B cell (primary cell): Measurements from ENCODE around the gene BNIP3. TPM values are rescaled to one million over a fixed set of nuclear protein-coding genes. Genes with fewer than 3 reads are reported as not detected.

Source experiments
- ATAC-seq: fragments of 200-7000 bp; cut with Tn5 transposase; one replicate; pipeline ENCODE4 v1.10.0; 2021; ENCODE audit warnings: low read depth, mild to moderate bottlenecking, moderate number of reproducible peaks, moderate library complexity
- CTCF ChIA-PET: fragments of 350-600 bp; sonication (Branson Sonifier 250); formaldehyde crosslinking; loops from one replicate; lab custom pipeline; 2021; ENCODE audit warnings: antibody characterized with exemption, inconsistent platforms; lab: Charles Lee
- POLR2A ChIA-PET: fragments of 350-600 bp; sonication (Branson Sonifier 250); formaldehyde crosslinking; loops from one replicate; lab custom pipeline; 2021; ENCODE audit warnings: antibody characterized with exemption; lab: Charles Lee
- DNase-seq: peaks from one replicate; pipeline ENCODE4 v3.0.0; 2013
- H2AFZ ChIP-seq: 2 replicates; pipeline ENCODE4 v1.6.1; 2012; ENCODE audit warnings: mild to moderate bottlenecking, low read depth, low read length; ENCODE audit not compliant: insufficient read depth, poor library complexity, severe bottlenecking
- H3K27ac ChIP-seq, 2 donors: 1 replicate in 1 of 2; 2 replicates in 1 of 2; pipeline ENCODE4 v1.5.1; 2012 to 2013; ENCODE audit warnings: low read length in 2 of 2, mild to moderate bottlenecking in 2 of 2, moderate library complexity in 1 of 2
- H3K27me3 ChIP-seq, 4 experiments: fragments of 200-600 bp in 1 of 4; sonication (generic) in 1 of 4; replicated peaks in 1 of 4; 1 replicate in 2 of 4; 2 replicates in 2 of 4; pipeline versions ENCODE4 v1.6.1 to v1.7.0; 2013 to 2016; ENCODE audit warnings: low read length in 3 of 4, mild to moderate bottlenecking in 2 of 4, mixed read lengths in 1 of 4, moderate library complexity in 1 of 4; ENCODE audit not compliant: insufficient read depth in 4 of 4, control insufficient read depth in 3 of 4; ENCODE audit errors: control extremely low read depth in 1 of 4
- H3K36me3 ChIP-seq, 2 experiments: replicated peaks in 1 of 2; 1 replicate in 1 of 2; 2 replicates in 1 of 2; pipeline versions ENCODE4 v1.6.1 to v1.7.1; 2013; ENCODE audit warnings: low read length in 1 of 2; ENCODE audit not compliant: insufficient read depth in 2 of 2, control insufficient read depth in 1 of 2; ENCODE audit errors: control extremely low read depth in 1 of 2, extremely low read depth in 1 of 2
- H3K4me1 ChIP-seq, 2 donors: fragments of 200-600 bp in 1 of 2; sonication (generic) in 1 of 2; 1 replicate in 1 of 2; 2 replicates in 1 of 2; pipeline versions ENCODE4 v1.5.1 to v1.6.1; 2013 to 2017; ENCODE audit warnings: low read length in 2 of 2; ENCODE audit not compliant: control insufficient read depth in 2 of 2, insufficient read depth in 2 of 2
- H3K4me2 ChIP-seq: replicated peaks from 2 replicates; pipeline ENCODE3; 2012; ENCODE audit warnings: mild to moderate bottlenecking, low read depth, low read length; ENCODE audit not compliant: poor library complexity, severe bottlenecking
- H3K4me3 ChIP-seq, 5 experiments: fragments of 200-600 bp in 1 of 5; sonication (generic) in 1 of 5; 1 replicate in 3 of 5; 2 replicates in 2 of 5; pipeline versions ENCODE4 v1.5.1 to v1.7.0; 2011 to 2016; ENCODE audit warnings: low read length in 4 of 5, mild to moderate bottlenecking in 4 of 5, low read depth in 2 of 5, control low read depth in 1 of 5, moderate library complexity in 1 of 5; ENCODE audit not compliant: insufficient read depth in 1 of 5; ENCODE audit errors: control extremely low read depth in 1 of 5, extremely low read depth in 1 of 5
- H3K79me2 ChIP-seq: fragments of 200-600 bp; sonication (generic); one replicate; pipeline ENCODE4 v1.6.0; 2016; ENCODE audit warnings: low read length; ENCODE audit not compliant: control insufficient read depth, insufficient read depth
- H3K9ac ChIP-seq: fragments of 200-600 bp; sonication (generic); 2 replicates; pipeline ENCODE4 v1.6.1; 2017; ENCODE audit warnings: mild to moderate bottlenecking, low read length, moderate library complexity
- H3K9me3 ChIP-seq, 3 donors: one replicate each; pipeline versions ENCODE4 v1.6.1 to v1.7.1; 2013; ENCODE audit warnings: low read length in 2 of 3; ENCODE audit not compliant: control insufficient read depth in 2 of 3, insufficient read depth in 1 of 3; ENCODE audit errors: control extremely low read depth in 1 of 3
- H4K20me1 ChIP-seq: 2 replicates; pipeline ENCODE4 v1.6.0; 2012; ENCODE audit warnings: mild to moderate bottlenecking, low read length; ENCODE audit not compliant: insufficient read depth, control insufficient read depth, poor library complexity, severe bottlenecking
- H3K27ac Mint-ChIP-seq: one replicate; pipeline ENCODE4 v1.8.0; 2021; ENCODE audit warnings: mixed read lengths
- H3K27me3 Mint-ChIP-seq: one replicate; pipeline ENCODE4 v1.8.0; 2021; ENCODE audit warnings: mixed read lengths
- H3K4me1 Mint-ChIP-seq: one replicate; pipeline ENCODE4 v1.8.0; 2021; ENCODE audit warnings: mixed read lengths
- H3K4me3 Mint-ChIP-seq: one replicate; pipeline ENCODE4 v1.8.0; 2021; ENCODE audit warnings: mixed read lengths
- H3K9me3 Mint-ChIP-seq: one replicate; pipeline ENCODE4 v1.8.0; 2022; ENCODE audit warnings: mixed read lengths; ENCODE audit not compliant: insufficient read depth
- CTCF ChIP-seq: fragments of 200-600 bp; IDR thresholded peaks from one replicate; pipeline ENCODE4 v1.8.0; 2022; ENCODE audit warnings: antibody characterized with exemption, mild to moderate bottlenecking
- EZH2 ChIP-seq: IDR thresholded peaks from 2 replicates; pipeline ENCODE4 v1.6.1; 2012; ENCODE audit warnings: borderline replicate concordance, low read depth, mild to moderate bottlenecking, moderate library complexity, low read length; ENCODE audit not compliant: insufficient read depth, poor library complexity, severe bottlenecking
- WGBS: methylation state at CpG from one replicate; pipeline ENCODE4 v1.1.5; 2013; ENCODE audit warnings: missing lambda C conversion rate; ENCODE audit not compliant: insufficient coverage; 5-methylcytosine and 5-hydroxymethylcytosine counted together
- intact Hi-C: fragments of 100-400 bp; cut with micrococcal nuclease; formaldehyde crosslinking; loops from one replicate; pipeline ENCODE4 v1.10.0; 2022
- polyA plus RNA-seq: library from polyadenylated mRNA; depleted of rRNA; stranded (reverse); fragments of >200 nt; gene quantifications from 2 replicates; pipeline ENCODE4 v1.2.3, GENCODE V29; 2012
- total RNA-seq, 2 donors: library from RNA; stranded (reverse); fragments of 120-200 nt in 1 of 2; gene quantifications; 1 replicate in 1 of 2; 2 replicates in 1 of 2; pipeline versions ENCODE4 v1.2.3 to v1.2.4, GENCODE V29; 2013 to 2022

BNIP3 gene
- total and polyA plus RNA-seq, 2 donors (not counting 1 experiment from before 2014, with no cell fraction given): 7.1 to 10.9 TPM

- no peaks in the 10 kb centered on the region for H3K4me1 ChIP-seq
Observed at GRCh38 chr10:131971591-131971990, 10.1 kb downstream of the BNIP3 start.

GRCh38 chr10:131970946-131971345 lies 10.8 kb downstream of the BNIP3 start:
- ChIA-PET POLR2A (no interaction called here), CTCF (interaction anchor here (1.1 kb wide), 1 partner anchor 10 kb away, joined by 3 read pairs; no protein-coding TSS in a partner anchor)
- no peak for ATAC-seq
- no peaks in the 10 kb centered on the region for H4K20me1 ChIP-seq
- H3K9me3 Mint-ChIP-seq: no peaks in the 10 kb centered on the region
- WGBS: 98% methylated on average over 18 of the region's 18 CpGs
- H3K27ac Mint-ChIP-seq: no peak overlapping the region
- peaks cover 0 to 18% of the 10 kb centered on the region in 2 experiments for H3K36me3 ChIP-seq
- H3K4me2 ChIP-seq: no peak overlapping the region
- H3K27me3 ChIP-seq: no peaks in the 10 kb centered on the region
- H3K9me3 ChIP-seq: peaks cover 0 to 3% (median 0%) of the 10 kb centered on the region in 3 donors
- H2AFZ ChIP-seq: no peak overlapping the region
- H3K27ac ChIP-seq: no peak overlapping the region
- H3K4me3 Mint-ChIP-seq: no peak overlapping the region
- TF ChIP-seq CTCF (no peak), EZH2 (no peak)
- intact Hi-C loops: no loop called here
- no peak overlapping the region for H3K9ac ChIP-seq
- H3K27me3 Mint-ChIP-seq: no peaks in the 10 kb centered on the region
- DNase-seq: no peak
- no peak overlapping the region for H3K4me3 ChIP-seq
- peaks cover 2% of the 10 kb centered on the region for H3K4me1 Mint-ChIP-seq
- H3K79me2 ChIP-seq: no peaks in the 10 kb centered on the region
- H3K4me1 ChIP-seq: no peaks in the 10 kb centered on the region

More at GRCh38 chr10:131971591-131971990, 10.1 kb downstream of the BNIP3 start:
- Histone ChIP-seq H2AFZ (no peak overlapping the region), H3K27ac (no peak overlapping the region), H3K27me3 (no peaks in the 10 kb centered on the region), H3K4me2 (no peak overlapping the region), H3K36me3 (peaks cover 0 to 18% of the 10 kb centered on the region in 2 experiments), H3K79me2 (no peaks in the 10 kb centered on the region), H3K4me3 (no peak overlapping the region), H4K20me1 (no peaks in the 10 kb centered on the region), H3K9ac (no peak overlapping the region), H3K9me3 (peaks cover 0 to 3% (median 0%) of the 10 kb centered on the region in 3 donors)
- DNase-seq (no peak), ATAC-seq (no peak)
- 96% methylated on average over 6 of the region's 7 CpGs for WGBS
- Mint-ChIP-seq H3K9me3 (no peaks in the 10 kb centered on the region), H3K27ac (no peak overlapping the region), H3K4me3 (no peak overlapping the region), H3K4me1 (peaks cover 2% of the 10 kb centered on the region), H3K27me3 (no peaks in the 10 kb centered on the region)
- intact Hi-C loops: no loop called here
- ChIA-PET CTCF (interaction anchor here (1.1 kb wide), 1 partner anchor 11 kb away, joined by 3 read pairs; no protein-coding TSS in a partner anchor), POLR2A (no interaction called here)
- TF ChIP-seq EZH2 (no peak), CTCF (no peak)
